Body of pancreas (tissue), 4 donors: ENCODE data around the gene PAPOLG. TPM values are rescaled to one million over a fixed set of nuclear protein-coding genes. Genes with fewer than 3 reads are reported as not detected.

Source experiments
- ATAC-seq: fragments of 150-250 bp; one replicate; pipeline ENCODE4 v1.9.1; 2016
- DNase-seq, 4 donors: peaks; one replicate each; pipeline ENCODE4 v3.0.0-alpha.2; 2019
- H3K27ac ChIP-seq, 4 donors: fragments of 200-600 bp; sonication (generic); 1 replicate in 3 of 4; 2 replicates in 1 of 4; pipeline versions ENCODE4 v1.5.1 to v1.6.1; 2016 to 2019; ENCODE audit warnings: mild to moderate bottlenecking in 1 of 4, mixed read lengths in 1 of 4, moderate library complexity in 1 of 4
- H3K27me3 ChIP-seq, 2 donors: fragments of 200-600 bp; sonication (generic); one replicate each; pipeline ENCODE4 v1.6.0; 2016; ENCODE audit warnings: mild to moderate bottlenecking in 1 of 2
- H3K36me3 ChIP-seq, 2 donors: fragments of 200-600 bp; sonication (generic); replicated peaks in 1 of 2; 2 replicates each; pipeline ENCODE4 v1.5.1; 2016; ENCODE audit warnings: low read depth in 2 of 2; ENCODE audit not compliant: insufficient read depth in 1 of 2
- H3K4me1 ChIP-seq: fragments of 200-600 bp; sonication (generic); one replicate; pipeline ENCODE4 v1.6.0; 2016
- H3K4me3 ChIP-seq, 2 donors: fragments of 200-600 bp; sonication (generic); 1 replicate in 1 of 2; 2 replicates in 1 of 2; pipeline ENCODE4 v1.5.1; 2016 to 2019
- H3K9me3 ChIP-seq, 3 donors: fragments of 200-600 bp; sonication (generic); 1 replicate in 2 of 3; 2 replicates in 1 of 3; pipeline ENCODE4 v1.5.1; 2016
- POLR2A ChIP-seq, 3 donors: fragments of 450-650 bp; IDR thresholded peaks; one replicate each; pipeline ENCODE4 v1.6.1; 2016; ENCODE audit warnings: antibody characterized with exemption in 3 of 3, mild to moderate bottlenecking in 2 of 3
- WGBS, 2 donors: methylation state at CpG; one replicate each; pipeline ENCODE4 v1.1.5; 2017; 5-methylcytosine and 5-hydroxymethylcytosine counted together
- intact Hi-C: fragments of 100-400 bp; cut with DNase I; formaldehyde crosslinking; loops from one replicate; pipeline ENCODE4 v1.15.1; 2023
- total RNA-seq, 2 donors: library from RNA; depleted of rRNA; stranded (reverse); fragments of >200 nt; gene quantifications; one replicate each; pipeline ENCODE4 v1.1.0, GENCODE V29; 2016
- TF ChIP-seq, protein P1 (sequence below), 7 experiments: fragments of 450-650 bp in 4 of 7; fragments of 200-600 bp in 3 of 7; sonication (generic) in 3 of 7; IDR thresholded peaks; one replicate each; pipeline ENCODE4 v1.5.1; 2016 to 2019; ENCODE audit warnings: antibody characterized with exemption in 7 of 7

The PAPOLG gene
- total RNA-seq, 2 donors from 2014 or later = 4.0 to 6.5 TPM

DNA sequence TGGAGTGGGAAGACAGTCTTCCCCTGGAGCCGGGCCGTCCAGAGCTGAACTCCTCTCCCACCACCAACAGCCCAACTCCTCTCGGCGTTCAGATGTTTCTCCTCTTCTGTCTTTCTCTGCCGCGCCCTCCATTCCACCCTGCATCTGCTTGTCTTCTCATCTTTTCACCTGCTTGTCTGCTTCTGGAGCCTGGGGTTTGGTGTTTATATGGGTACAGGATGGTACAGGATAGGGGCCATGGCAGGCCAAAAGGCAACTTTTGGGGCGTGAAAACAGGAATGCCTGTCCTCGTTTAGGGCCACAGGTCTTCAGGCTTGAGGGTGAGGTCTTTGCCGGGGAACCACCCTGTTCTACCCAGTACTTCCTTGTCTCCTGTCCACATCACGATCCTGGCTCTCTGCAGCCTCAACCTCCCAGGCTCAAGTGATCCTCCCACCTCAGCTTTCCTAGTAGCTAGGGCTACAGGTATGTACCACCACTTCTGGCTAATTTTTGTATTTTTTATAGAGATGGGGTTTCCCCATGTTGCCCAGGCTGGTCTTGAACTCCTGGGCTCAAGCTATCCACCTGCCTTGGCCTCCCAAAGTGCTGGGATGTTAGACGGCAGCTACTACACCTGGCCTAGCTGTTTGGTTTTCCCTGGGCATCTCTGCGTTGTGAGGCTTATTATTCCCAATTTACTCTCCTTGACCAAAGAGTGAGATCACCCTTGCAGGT lies 64.5 kb downstream of the PAPOLG start:
- WGBS, 2 donors = 88 to 89% methylated on average over 12 of the region's 12 CpGs
- intact Hi-C loops = no loop called here

DNA sequence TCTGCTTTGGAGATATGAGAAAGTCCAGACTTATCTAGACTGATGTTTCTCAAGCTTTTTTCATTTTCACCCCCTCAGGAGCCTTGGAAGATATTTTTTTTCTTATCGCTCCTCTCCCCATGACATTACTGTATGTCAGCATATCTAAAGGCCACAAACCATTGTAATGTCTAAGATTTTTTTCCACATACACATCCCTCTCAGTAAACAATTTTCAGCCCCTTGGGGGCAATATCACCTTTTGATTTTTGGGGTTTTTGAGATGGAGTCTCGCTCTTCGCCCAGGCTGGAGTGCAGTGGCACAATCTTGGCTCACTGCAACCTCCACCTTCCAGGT lies 65.0 kb downstream of the PAPOLG start:
- 92 to 99% methylated on average over 3 of the region's 3 CpGs for WGBS, 2 donors
- DNase-seq = no peak
- no peaks in the 10 kb centered on the region for H3K9me3 ChIP-seq
- no peak overlapping the region for H3K4me3 ChIP-seq
- H3K27me3 ChIP-seq = no peaks in the 10 kb centered on the region
- ATAC-seq = no peak
- no peak overlapping the region for H3K27ac ChIP-seq
- intact Hi-C loops = no loop called here
- no peaks in the 10 kb centered on the region for H3K4me1 ChIP-seq
- no peaks in the 10 kb centered on the region for H3K36me3 ChIP-seq
- TF ChIP-seq, protein P1, sequence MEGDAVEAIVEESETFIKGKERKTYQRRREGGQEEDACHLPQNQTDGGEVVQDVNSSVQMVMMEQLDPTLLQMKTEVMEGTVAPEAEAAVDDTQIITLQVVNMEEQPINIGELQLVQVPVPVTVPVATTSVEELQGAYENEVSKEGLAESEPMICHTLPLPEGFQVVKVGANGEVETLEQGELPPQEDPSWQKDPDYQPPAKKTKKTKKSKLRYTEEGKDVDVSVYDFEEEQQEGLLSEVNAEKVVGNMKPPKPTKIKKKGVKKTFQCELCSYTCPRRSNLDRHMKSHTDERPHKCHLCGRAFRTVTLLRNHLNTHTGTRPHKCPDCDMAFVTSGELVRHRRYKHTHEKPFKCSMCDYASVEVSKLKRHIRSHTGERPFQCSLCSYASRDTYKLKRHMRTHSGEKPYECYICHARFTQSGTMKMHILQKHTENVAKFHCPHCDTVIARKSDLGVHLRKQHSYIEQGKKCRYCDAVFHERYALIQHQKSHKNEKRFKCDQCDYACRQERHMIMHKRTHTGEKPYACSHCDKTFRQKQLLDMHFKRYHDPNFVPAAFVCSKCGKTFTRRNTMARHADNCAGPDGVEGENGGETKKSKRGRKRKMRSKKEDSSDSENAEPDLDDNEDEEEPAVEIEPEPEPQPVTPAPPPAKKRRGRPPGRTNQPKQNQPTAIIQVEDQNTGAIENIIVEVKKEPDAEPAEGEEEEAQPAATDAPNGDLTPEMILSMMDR (IDR thresholded peaks at IDR 0.05) = no peak
- no peak for TF ChIP-seq POLR2A (IDR thresholded peaks at IDR 0.05)

More for the DNA sequence above, 64.5 kb downstream of the PAPOLG start:
- Histone ChIP-seq H3K4me1 (no peaks in the 10 kb centered on the region), H3K36me3 (no peaks in the 10 kb centered on the region), H3K27me3 (no peaks in the 10 kb centered on the region), H3K9me3 (no peaks in the 10 kb centered on the region), H3K4me3 (no peak overlapping the region), H3K27ac (no peak overlapping the region)
- TF ChIP-seq, protein P1 (IDR thresholded peaks at IDR 0.05) = no peak
- no peak for TF ChIP-seq POLR2A (IDR thresholded peaks at IDR 0.05)
- DNase-seq (no peak), ATAC-seq (no peak)

DNA sequence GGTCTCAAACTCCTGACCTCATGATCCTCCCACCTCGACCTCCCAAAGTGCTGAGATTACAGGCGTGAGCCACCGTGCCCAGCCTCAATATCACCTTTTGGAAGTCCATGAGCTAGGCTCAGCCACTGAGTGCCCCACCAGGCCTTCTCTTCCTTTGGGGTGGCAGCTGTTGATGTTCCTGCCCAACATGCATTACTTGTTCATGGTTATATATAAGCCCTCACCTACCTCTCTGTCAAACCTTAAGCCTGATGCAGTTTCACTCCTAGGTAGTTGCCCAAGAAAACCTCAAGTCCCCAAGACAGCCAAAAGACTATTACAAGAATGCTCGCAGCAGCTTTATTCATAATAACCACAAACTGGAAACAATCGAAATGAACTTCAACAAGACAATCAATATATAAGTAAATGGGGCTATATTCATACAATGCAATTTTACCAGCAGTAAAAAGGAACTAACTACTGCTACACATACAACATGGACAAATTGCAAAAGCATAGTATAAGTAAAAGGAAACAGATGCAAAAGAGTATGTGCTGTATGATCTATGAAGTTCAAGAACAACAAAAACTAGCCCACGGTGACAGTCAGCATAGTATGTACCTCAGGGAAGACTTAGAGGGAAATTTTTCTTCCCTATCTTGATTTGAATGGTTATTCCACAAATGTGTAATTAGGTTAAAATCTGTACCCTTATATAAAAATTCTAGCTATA lies 65.7 kb downstream of the PAPOLG start:
- no peak for ATAC-seq
- Histone ChIP-seq H3K4me1 (no peaks in the 10 kb centered on the region), H3K9me3 (no peaks in the 10 kb centered on the region), H3K27ac (no peak overlapping the region), H3K27me3 (no peaks in the 10 kb centered on the region), H3K36me3 (no peaks in the 10 kb centered on the region), H3K4me3 (no peak overlapping the region)
- 77 to 80% methylated on average over 6 of the region's 6 CpGs for WGBS, 2 donors
- TF ChIP-seq, protein P1 (IDR thresholded peaks at IDR 0.05) = no peak
- no peak for TF ChIP-seq POLR2A (IDR thresholded peaks at IDR 0.05)
- DNase-seq = no peak
- intact Hi-C loops = no loop called here

DNA sequence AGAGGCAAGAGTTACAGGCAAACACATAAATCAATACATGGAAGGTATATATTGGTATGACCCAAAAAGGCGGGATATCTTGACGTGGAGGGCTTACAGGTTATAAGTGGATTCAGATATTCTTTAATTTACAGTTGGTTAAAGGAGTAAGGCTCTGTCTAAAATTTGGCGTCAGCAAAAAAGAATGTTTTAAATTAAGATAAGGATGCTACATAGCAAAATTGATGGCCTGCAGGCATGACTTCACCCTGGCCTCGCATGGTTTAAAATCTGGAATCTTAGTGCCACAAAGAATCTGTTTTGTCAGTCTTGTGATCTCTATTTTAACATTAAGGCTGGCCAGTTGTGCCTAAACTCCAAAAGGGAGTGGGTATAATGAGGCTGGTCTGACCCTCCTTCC lies 66.9 kb downstream of the PAPOLG start:
- H3K27me3 ChIP-seq = no peaks in the 10 kb centered on the region
- intact Hi-C loops = no loop called here
- H3K4me3 ChIP-seq = no peak overlapping the region
- no peaks in the 10 kb centered on the region for H3K36me3 ChIP-seq
- WGBS, 2 donors = 66 to 68% methylated on average over 4 of the region's 4 CpGs
- DNase-seq (no peak), ATAC-seq (no peak)
- no peak overlapping the region for H3K27ac ChIP-seq
- TF ChIP-seq, protein P1 (IDR thresholded peaks at IDR 0.05) = no peak
- TF ChIP-seq POLR2A (IDR thresholded peaks at IDR 0.05) = no peak
- H3K4me1 ChIP-seq = no peaks in the 10 kb centered on the region
- no peaks in the 10 kb centered on the region for H3K9me3 ChIP-seq
